HepG2 (cell line): ENCODE data around the gene ATG4B. TPM values are rescaled to one million over a fixed set of nuclear protein-coding genes. Genes with fewer than 3 reads are reported as not detected.

Source experiments
- CCDC6 ChIP-seq: sonication (generic); formaldehyde crosslinking; IDR thresholded peaks from 2 replicates; pipeline ENCODE4 v1.8.1; 2022; ENCODE audit warnings: mild to moderate bottlenecking, missing genetic modification reagents, moderate library complexity
- KAT7 ChIP-seq: IDR thresholded peaks from 2 replicates; pipeline ENCODE4 v1.6.1; 2018; ENCODE audit warnings: borderline replicate concordance, missing compliant biosample characterization
- KDM2A ChIP-seq: sonication (generic); formaldehyde crosslinking; IDR thresholded peaks from 2 replicates; pipeline ENCODE4 v1.4.0; 2020; ENCODE audit warnings: low read depth, missing genetic modification reagents, borderline replicate concordance
- MYC ChIP-seq: sonication (generic); formaldehyde crosslinking; IDR thresholded peaks from 2 replicates; pipeline ENCODE4 v1.9.0; 2021; ENCODE audit warnings: missing genetic modification reagents, borderline replicate concordance
- PITX1 ChIP-seq: sonication (generic); formaldehyde crosslinking; IDR thresholded peaks from 2 replicates; pipeline ENCODE4 v1.5.1; 2020; ENCODE audit warnings: mild to moderate bottlenecking, missing genetic modification reagents
- RORA ChIP-seq: sonication (generic); formaldehyde crosslinking; IDR thresholded peaks from 2 replicates; pipeline ENCODE4 v1.5.0; 2020; ENCODE audit warnings: mild to moderate bottlenecking, missing genetic modification reagents, moderate library complexity
- TIGD3 ChIP-seq: sonication (generic); formaldehyde crosslinking; IDR thresholded peaks from 2 replicates; pipeline ENCODE4 v1.5.1; 2020; ENCODE audit warnings: mild to moderate bottlenecking, missing genetic modification reagents, borderline replicate concordance
- TRIM24 ChIP-seq: sonication (generic); formaldehyde crosslinking; IDR thresholded peaks from 2 replicates; pipeline ENCODE4 v1.8.0; 2022; ENCODE audit warnings: mild to moderate bottlenecking, missing genetic modification reagents
- ZBTB38 ChIP-seq: sonication (generic); formaldehyde crosslinking; IDR thresholded peaks from 2 replicates; pipeline ENCODE4 v1.5.1; 2020; ENCODE audit warnings: mild to moderate bottlenecking, missing genetic modification reagents
- ZFP62 ChIP-seq: sonication (generic); formaldehyde crosslinking; IDR thresholded peaks from 2 replicates; pipeline ENCODE4 v1.4.0; 2020; ENCODE audit warnings: missing genetic modification reagents
- ZNF138 ChIP-seq: sonication (generic); formaldehyde crosslinking; IDR thresholded peaks from 2 replicates; pipeline ENCODE4 v1.5.0; 2020; ENCODE audit warnings: mild to moderate bottlenecking, low read depth, missing genetic modification reagents
- ZNF263 ChIP-seq: sonication (generic); formaldehyde crosslinking; IDR thresholded peaks from 2 replicates; pipeline ENCODE4 v1.4.0; 2020; ENCODE audit warnings: missing genetic modification reagents
- ZNF317 ChIP-seq: sonication (generic); formaldehyde crosslinking; IDR thresholded peaks from 2 replicates; pipeline ENCODE4 v1.5.0; 2020; ENCODE audit warnings: mild to moderate bottlenecking, missing genetic modification reagents
- ZNF407 ChIP-seq: sonication (generic); formaldehyde crosslinking; IDR thresholded peaks from one replicate; pipeline ENCODE4 v1.5.1; 2020; ENCODE audit warnings: mild to moderate bottlenecking, missing genetic modification reagents; ENCODE audit errors: not compliant biosample characterization
- ZNF430 ChIP-seq: sonication (generic); formaldehyde crosslinking; IDR thresholded peaks from 2 replicates; pipeline ENCODE4 v1.9.0; 2021; ENCODE audit warnings: mild to moderate bottlenecking, missing genetic modification reagents
- ZNF510 ChIP-seq: sonication (generic); formaldehyde crosslinking; IDR thresholded peaks from 2 replicates; pipeline ENCODE4 v1.4.0; 2020; ENCODE audit warnings: low read depth, mild to moderate bottlenecking, missing genetic modification reagents
- ZNF576 ChIP-seq: sonication (generic); formaldehyde crosslinking; IDR thresholded peaks from 2 replicates; pipeline ENCODE4 v1.4.0; 2020; ENCODE audit warnings: mild to moderate bottlenecking, missing genetic modification reagents
- ZNF839 ChIP-seq: sonication (generic); formaldehyde crosslinking; IDR thresholded peaks from 2 replicates; pipeline ENCODE4 v1.4.0; 2020; ENCODE audit warnings: missing genetic modification reagents, mild to moderate bottlenecking, borderline replicate concordance
- polyA plus RNA-seq, 8 experiments: library from polyadenylated mRNA; depleted of rRNA in 3 of 8; stranded (reverse) in 7 of 8; unstranded in 1 of 8; fragments of >200 nt; fragmentation: Illumina TruSeq in 4 of 8; extraction: Trizol in 4 of 8; gene quantifications; 2 replicates each; pipeline versions ENCODE4 v1.2.1 to v1.2.3, GENCODE V29; 2011 to 2016; ENCODE audit warnings: low read depth in 4 of 8, missing spikeins in 1 of 8, mixed read lengths in 1 of 8; ENCODE audit not compliant: insufficient read depth in 1 of 8
- total RNA-seq, 5 experiments: library from RNA; depleted of rRNA; stranded (reverse); fragments of >200 nt; fragmentation: Illumina TruSeq; extraction: Trizol; gene quantifications; 2 replicates each; pipeline ENCODE4 v1.2.3, GENCODE V29; 2016; ENCODE audit warnings: low read depth in 1 of 5
- TF ChIP-seq, protein P1 (sequence below): sonication (generic); formaldehyde crosslinking; IDR thresholded peaks from 2 replicates; pipeline ENCODE4 v1.5.1; 2020; ENCODE audit warnings: missing genetic modification reagents, mild to moderate bottlenecking, borderline replicate concordance

The ATG4B gene
- total and polyA plus RNA-seq, 2 of the 13 experiments (the other 11 are each of a cell fraction or from before 2014, with no cell fraction given) = 95.5 to 239 TPM

DNA sequence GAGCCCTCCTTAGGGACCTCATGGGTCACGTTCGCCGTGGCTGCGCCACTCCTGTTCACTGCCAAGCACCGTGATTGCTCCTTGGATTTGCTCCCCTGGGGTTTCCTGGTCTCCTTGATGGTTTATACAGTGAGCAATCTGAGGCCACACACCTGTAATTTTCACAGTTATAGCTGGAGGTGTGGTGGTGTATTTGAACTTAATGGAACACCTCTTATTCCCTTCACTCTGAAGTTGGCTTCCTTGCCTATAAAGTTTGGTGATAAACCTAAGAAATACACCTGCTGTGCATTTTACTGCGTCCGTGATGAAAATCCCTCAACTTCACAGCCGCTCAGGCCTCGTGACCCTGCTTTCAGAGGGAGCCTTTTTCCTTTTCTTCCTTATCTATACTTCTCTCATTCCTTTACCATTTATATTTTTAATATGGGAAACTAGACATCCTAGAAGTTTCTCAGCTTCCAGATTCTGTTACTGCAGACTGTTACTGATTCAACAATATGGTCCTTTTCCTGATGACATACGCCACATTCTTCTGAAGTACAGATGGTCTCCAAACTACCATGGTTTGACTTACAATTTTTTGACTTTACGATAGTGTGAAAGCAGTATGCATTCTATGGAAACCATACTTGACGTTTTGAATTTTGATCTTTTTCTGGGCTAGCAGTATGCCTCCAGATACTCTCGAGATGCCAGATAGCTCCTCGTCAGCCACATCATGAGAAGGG, 8.6 kb downstream of the ATG4B start (continued):
- TF ChIP-seq ZNF317 (CRISPR knock-in tag) (0 out of 2 replicates have a peak, but pooled peaks have one; percentile 48), TIGD3 (CRISPR knock-in tag) (no peak), ZBTB38 (CRISPR knock-in tag) (0 out of 2 replicates have a peak, but pooled peaks have one; percentile 49), KDM2A (no peak), PITX1 (CRISPR knock-in tag) (no peak), ZNF430 (CRISPR knock-in tag) (peak; percentile 13; the same call in 1 of the 2 replicates), ZNF576 (CRISPR knock-in tag) (no peak), KAT7 (0 out of 2 replicates have a peak, but pooled peaks have one; percentile 55), ZNF263 (CRISPR knock-in tag) (no peak), TRIM24 (CRISPR knock-in tag) (0 out of 2 replicates have a peak, but pooled peaks have one; percentile 8), ZNF510 (CRISPR knock-in tag) (0 out of 2 replicates have a peak, but pooled peaks have one; percentile 34), ZNF839 (CRISPR knock-in tag) (no peak), CCDC6 (0 out of 2 replicates have a peak, but pooled peaks have one; percentile 14), ZFP62 (CRISPR knock-in tag) (no peak), RORA (CRISPR knock-in tag) (no peak), ZNF407 (no peak), MYC (CRISPR knock-in tag) (no peak), ZNF138 (no peak)
- TF ChIP-seq, protein P1, sequence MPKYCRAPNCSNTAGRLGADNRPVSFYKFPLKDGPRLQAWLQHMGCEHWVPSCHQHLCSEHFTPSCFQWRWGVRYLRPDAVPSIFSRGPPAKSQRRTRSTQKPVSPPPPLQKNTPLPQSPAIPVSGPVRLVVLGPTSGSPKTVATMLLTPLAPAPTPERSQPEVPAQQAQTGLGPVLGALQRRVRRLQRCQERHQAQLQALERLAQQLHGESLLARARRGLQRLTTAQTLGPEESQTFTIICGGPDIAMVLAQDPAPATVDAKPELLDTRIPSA (CRISPR knock-in tag) = 0 out of 2 replicates have a peak, but pooled peaks have one; percentile 81
